ENCODE results near the gene RSPH4A. TPM values are rescaled to one million over a fixed set of nuclear protein-coding genes. Genes with fewer than 3 reads are reported as not detected.
"Not testable (repeated sequence)": the region's sequence is repeated elsewhere in the genome, so short reads cannot be mapped to it uniquely, and the experiment has no call there.

Gene RSPH4A
- total RNA-seq, 2 donors from 2014 or later = 0.28 TPM; not detected in 1

DNA sequence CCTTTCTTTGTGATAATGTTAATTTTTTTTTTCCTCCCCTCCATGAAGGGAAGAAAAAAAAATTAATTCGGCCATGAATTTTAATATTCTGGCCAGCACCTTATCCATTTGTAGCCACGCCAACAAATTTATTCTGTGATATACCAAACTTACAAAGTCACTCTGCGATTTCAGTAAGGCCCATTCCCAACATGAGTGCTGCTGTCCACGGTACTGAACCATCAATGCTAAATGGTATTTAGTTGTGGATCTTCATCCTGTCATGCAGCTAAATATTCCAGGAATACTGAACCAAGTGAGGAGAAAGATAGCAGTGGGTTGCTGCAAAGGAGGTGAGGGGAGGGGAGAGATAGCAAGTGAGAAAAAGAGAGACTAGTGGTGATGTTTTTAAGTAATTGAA lies 19.5 kb upstream of the RSPH4A start:
- no peaks in the 10 kb centered on the region for H3K27me3 Mint-ChIP-seq
- H3K9me3 Mint-ChIP-seq = no peaks in the 10 kb centered on the region
- no peaks in the 10 kb centered on the region for H3K4me1 Mint-ChIP-seq
- no peak overlapping the region for H3K4me3 Mint-ChIP-seq
- H3K36me3 Mint-ChIP-seq (ENCODE audit: low read depth) = peaks cover 81% of the 10 kb centered on the region
- no peak for ATAC-seq (replicated peaks)
- H3K27ac Mint-ChIP-seq = no peak overlapping the region

DNA sequence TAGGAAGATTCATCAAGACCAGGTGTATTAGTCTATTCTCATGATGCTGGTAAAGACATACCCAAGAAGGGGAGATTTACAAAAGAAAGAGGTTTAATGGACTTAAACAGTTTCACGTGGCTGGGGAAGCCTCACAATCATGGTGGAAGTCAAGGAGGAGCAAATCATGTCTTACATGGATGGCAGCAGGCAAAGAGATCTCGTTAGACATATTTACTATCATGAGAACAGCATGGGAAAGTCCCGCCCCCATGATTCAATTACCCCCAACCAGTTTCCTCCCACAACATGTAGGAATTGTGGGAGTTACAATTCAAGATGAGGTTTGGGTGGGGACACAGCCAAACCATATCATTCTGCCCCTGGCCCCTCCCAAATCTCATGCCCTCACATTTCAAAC lies 12.4 kb upstream of the RSPH4A start:
- not testable (repeated sequence) for H3K4me3 Mint-ChIP-seq; H3K4me1 Mint-ChIP-seq; ATAC-seq (replicated peaks); H3K27ac Mint-ChIP-seq; H3K9me3 Mint-ChIP-seq; H3K27me3 Mint-ChIP-seq
- H3K36me3 Mint-ChIP-seq (ENCODE audit: low read depth) = peaks cover 23% of the 10 kb centered on the region

DNA sequence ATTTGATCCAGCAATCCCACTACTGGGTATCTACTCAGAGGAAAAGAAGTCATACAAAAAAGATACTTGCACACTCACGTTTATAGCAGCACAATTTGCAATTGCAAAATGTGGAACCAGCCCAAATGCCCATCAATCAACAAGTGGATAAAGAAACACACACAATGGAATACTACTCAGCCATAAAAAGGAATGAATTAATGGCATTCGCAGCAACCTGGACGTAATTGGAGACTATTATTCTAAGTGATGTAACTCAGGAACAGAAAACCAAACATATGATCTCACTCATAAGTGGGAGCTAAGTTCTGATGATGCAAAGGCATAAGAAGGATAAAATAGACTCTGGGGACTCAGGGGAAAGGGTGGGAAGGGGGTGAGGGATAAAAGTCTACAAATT lies 11.4 kb upstream of the RSPH4A start:
- peaks cover 14% of the 10 kb centered on the region for H3K36me3 Mint-ChIP-seq (ENCODE audit: low read depth)
- not testable (repeated sequence) for H3K27me3 Mint-ChIP-seq; H3K27ac Mint-ChIP-seq; H3K4me3 Mint-ChIP-seq; ATAC-seq (replicated peaks); H3K4me1 Mint-ChIP-seq; H3K9me3 Mint-ChIP-seq

- Mint-ChIP-seq H3K27me3 (no peaks in the 10 kb centered on the region), H3K4me1 (no peaks in the 10 kb centered on the region), H3K4me3 (no peak overlapping the region), H3K36me3 (ENCODE audit: low read depth) (peaks cover 6% of the 10 kb centered on the region), H3K27ac (no peak overlapping the region), H3K9me3 (peaks cover 9% of the 10 kb centered on the region)
- ATAC-seq (replicated peaks) = no peak
Observed at GRCh38 chr6:116605935-116606334, 10.3 kb upstream of the RSPH4A start.

DNA sequence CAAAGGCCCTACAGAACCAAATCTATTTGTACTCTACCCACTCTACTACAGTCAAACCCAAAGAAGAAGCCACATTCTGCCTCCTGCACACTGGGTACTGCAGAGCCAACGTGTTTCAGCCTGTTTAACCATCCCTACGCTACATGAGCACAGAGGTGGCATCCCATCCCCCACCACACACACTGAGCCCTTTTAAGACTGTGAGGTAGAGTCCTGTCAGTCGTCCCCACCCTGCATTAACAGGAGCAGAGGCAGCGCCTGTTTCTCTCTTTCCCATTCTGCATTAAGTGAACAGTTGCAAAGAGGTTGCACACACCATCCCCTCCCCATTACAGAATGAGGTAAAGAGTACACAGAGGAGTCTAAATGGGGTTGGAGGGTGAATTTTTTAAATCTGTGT lies 5.2 kb upstream of the RSPH4A start:
- no peak overlapping the region for H3K27ac Mint-ChIP-seq
- no peak overlapping the region for H3K4me3 Mint-ChIP-seq
- H3K9me3 Mint-ChIP-seq = no peaks in the 10 kb centered on the region
- peaks cover 3% of the 10 kb centered on the region for H3K4me1 Mint-ChIP-seq
- no peak for ATAC-seq (replicated peaks)
- no peaks in the 10 kb centered on the region for H3K36me3 Mint-ChIP-seq (ENCODE audit: low read depth)
- H3K27me3 Mint-ChIP-seq = no peaks in the 10 kb centered on the region

- Mint-ChIP-seq H3K9me3 (no peaks in the 10 kb centered on the region), H3K27me3 (no peaks in the 10 kb centered on the region), H3K36me3 (ENCODE audit: low read depth) (no peaks in the 10 kb centered on the region), H3K27ac (peak overlapping the region; percentile 61), H3K4me3 (peak overlapping the region; percentile 89), H3K4me1 (peaks cover 12% of the 10 kb centered on the region)
- peak; percentile 43 for ATAC-seq (replicated peaks)
Observed at GRCh38 chr6:116616737-116617053, 416 bp downstream of the RSPH4A start.

- Mint-ChIP-seq H3K27me3 (no peaks in the 10 kb centered on the region), H3K4me3 (no peak overlapping the region), H3K4me1 (no peaks in the 10 kb centered on the region), H3K36me3 (ENCODE audit: low read depth) (no peaks in the 10 kb centered on the region), H3K9me3 (no peaks in the 10 kb centered on the region), H3K27ac (no peak overlapping the region)
- no peak for ATAC-seq (replicated peaks)
Observed at GRCh38 chr6:116624036-116624805, 7.9 kb downstream of the RSPH4A start.

DNA sequence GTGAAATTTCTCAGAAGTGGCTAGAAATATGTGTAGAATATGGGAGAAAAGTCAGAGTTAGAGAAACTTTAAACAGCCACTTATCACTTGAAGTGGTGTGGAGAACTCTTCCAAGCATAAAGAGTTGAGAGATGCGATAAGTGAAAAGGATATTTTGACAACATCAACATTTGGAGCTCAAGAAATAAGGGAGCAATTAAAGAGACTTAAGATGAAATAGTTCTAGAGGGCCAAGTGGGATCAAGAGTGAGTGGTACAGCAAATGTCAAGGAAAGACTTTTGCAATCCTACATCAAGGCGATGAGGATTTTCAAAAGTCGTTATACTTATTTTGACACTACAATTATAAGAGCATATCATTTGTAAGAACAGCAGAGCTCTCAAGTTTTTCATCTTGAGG lies 9.6 kb downstream of the RSPH4A start:
- no peaks in the 10 kb centered on the region for H3K27me3 Mint-ChIP-seq
- H3K4me1 Mint-ChIP-seq = no peaks in the 10 kb centered on the region
- H3K4me3 Mint-ChIP-seq = no peak overlapping the region
- no peak for ATAC-seq (replicated peaks)
- no peaks in the 10 kb centered on the region for H3K36me3 Mint-ChIP-seq (ENCODE audit: low read depth)
- H3K9me3 Mint-ChIP-seq = no peaks in the 10 kb centered on the region
- no peak overlapping the region for H3K27ac Mint-ChIP-seq

DNA sequence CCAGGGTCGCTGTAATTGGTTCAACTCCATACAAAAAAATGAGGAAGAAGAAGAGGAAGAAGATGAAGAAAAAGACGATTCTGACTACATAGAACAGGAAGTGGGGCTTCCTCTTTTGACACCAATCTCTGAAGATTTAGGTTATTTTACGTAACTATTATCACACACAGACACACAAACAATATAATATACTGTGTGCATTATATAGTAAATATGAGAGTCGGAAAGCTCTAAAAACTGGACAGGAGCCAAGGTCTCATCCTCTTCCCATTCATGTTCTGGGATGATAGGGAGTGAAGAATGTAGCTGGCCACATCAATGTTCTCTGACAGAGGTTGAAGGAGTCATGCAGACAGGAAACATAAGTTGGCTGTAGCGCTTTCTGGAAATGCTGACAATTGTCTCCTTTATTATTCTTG lies 13.3 kb downstream of the RSPH4A start:
- Mint-ChIP-seq H3K27ac (no peak overlapping the region), H3K27me3 (no peaks in the 10 kb centered on the region), H3K4me3 (no peak overlapping the region), H3K4me1 (no peaks in the 10 kb centered on the region), H3K36me3 (ENCODE audit: low read depth) (peaks cover 27% of the 10 kb centered on the region), H3K9me3 (no peaks in the 10 kb centered on the region)
- no peak for ATAC-seq (replicated peaks)

DNA sequence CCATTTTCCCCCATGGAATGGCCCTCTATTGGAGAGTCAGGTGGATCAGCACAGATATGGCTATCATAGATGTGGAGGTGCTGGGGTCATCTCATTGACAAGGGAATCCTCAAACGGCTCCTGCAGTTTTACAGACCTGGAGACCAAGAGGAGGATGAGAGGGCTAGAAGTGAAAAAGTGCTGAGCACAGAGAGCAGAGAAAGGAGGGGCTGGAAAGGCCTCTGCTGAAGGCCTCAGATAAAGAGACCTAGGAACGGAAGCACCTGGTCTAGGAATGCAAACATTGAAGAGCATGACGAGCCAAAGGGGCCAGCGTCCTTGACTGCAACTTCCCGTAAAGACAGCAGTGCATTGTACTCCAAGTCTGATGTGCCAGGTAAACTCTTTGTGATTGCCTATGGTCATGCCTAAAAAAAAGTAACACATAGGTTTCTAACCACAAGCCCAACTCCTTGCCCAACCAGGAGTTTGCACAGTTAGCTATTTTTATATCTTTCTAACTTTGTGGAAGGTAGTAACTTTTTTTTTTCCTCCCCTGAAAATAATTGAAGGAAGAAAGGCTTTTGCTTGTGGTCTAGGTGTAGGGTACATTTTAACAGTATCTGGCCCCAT lies 15.2 kb downstream of the RSPH4A start:
- Mint-ChIP-seq H3K27ac (no peak overlapping the region), H3K36me3 (ENCODE audit: low read depth) (peaks cover 45% of the 10 kb centered on the region), H3K9me3 (no peaks in the 10 kb centered on the region), H3K4me1 (no peaks in the 10 kb centered on the region), H3K27me3 (no peaks in the 10 kb centered on the region), H3K4me3 (no peak overlapping the region)
- ATAC-seq (replicated peaks) = no peak

- ATAC-seq (replicated peaks) = no peak
- Mint-ChIP-seq H3K9me3 (no peaks in the 10 kb centered on the region), H3K36me3 (ENCODE audit: low read depth) (peaks cover 63% of the 10 kb centered on the region), H3K27me3 (no peaks in the 10 kb centered on the region), H3K4me1 (no peaks in the 10 kb centered on the region), H3K4me3 (no peak overlapping the region), H3K27ac (peak overlapping the region; percentile 59)
Observed at GRCh38 chr6:116633685-116634084, 17.4 kb downstream of the RSPH4A start.

DNA sequence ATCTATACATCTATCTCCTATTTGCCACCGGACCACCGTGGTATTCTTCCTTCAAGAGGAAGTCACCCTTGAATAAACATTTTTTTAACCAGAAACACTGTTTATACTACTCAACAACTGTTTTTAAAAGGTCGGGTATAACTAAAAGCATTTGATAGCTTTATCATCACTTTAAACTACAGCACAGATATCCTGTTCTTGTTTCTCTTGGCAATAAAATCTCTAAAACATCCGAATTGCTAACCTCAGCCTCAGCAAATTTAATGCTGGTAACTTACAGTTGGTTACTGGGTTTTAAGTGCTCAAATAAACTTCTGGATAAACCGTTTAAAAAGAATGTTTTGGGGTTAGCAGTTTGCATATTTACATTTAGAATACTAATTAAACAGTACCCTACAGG lies 31.9 kb downstream of the RSPH4A start:
- no peak for ATAC-seq (replicated peaks)
- Mint-ChIP-seq H3K4me3 (no peak overlapping the region), H3K27ac (no peak overlapping the region), H3K36me3 (ENCODE audit: low read depth) (peaks cover 74% of the 10 kb centered on the region), H3K9me3 (no peaks in the 10 kb centered on the region), H3K27me3 (no peaks in the 10 kb centered on the region), H3K4me1 (peaks cover 6% of the 10 kb centered on the region)

DNA sequence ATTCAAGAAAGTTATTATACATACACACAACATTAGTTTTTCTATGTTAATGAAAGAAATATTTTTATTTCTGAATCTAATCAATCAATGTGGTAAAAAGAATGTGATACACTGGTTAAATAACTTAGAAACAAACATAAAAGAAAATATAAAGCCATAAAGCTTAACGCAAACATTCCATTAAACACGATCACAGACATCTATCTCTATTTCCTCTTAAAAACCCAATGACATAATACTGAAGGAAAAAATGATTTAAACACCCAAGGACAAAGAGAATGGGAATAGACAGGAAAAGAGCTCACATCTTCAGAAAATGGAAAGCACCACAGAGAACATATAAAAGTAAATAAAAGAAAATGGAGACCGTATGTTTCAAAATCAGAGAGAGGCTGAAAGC lies 32.9 kb downstream of the RSPH4A start:
- Mint-ChIP-seq H3K4me3 (no peak overlapping the region), H3K9me3 (no peaks in the 10 kb centered on the region), H3K27me3 (no peaks in the 10 kb centered on the region), H3K36me3 (ENCODE audit: low read depth) (peaks cover 72% of the 10 kb centered on the region), H3K4me1 (peaks cover 6% of the 10 kb centered on the region), H3K27ac (no peak overlapping the region)
- no peak for ATAC-seq (replicated peaks)

- no peaks in the 10 kb centered on the region for H3K9me3 Mint-ChIP-seq
- H3K4me3 Mint-ChIP-seq = no peak overlapping the region
- no peak for ATAC-seq (replicated peaks)
- H3K27ac Mint-ChIP-seq = no peak overlapping the region
- H3K27me3 Mint-ChIP-seq = no peaks in the 10 kb centered on the region
- peaks cover 6% of the 10 kb centered on the region for H3K4me1 Mint-ChIP-seq
- H3K36me3 Mint-ChIP-seq (ENCODE audit: low read depth) = peaks cover 84% of the 10 kb centered on the region
Observed at GRCh38 chr6:116651916-116652315, 35.6 kb downstream of the RSPH4A start.

DNA sequence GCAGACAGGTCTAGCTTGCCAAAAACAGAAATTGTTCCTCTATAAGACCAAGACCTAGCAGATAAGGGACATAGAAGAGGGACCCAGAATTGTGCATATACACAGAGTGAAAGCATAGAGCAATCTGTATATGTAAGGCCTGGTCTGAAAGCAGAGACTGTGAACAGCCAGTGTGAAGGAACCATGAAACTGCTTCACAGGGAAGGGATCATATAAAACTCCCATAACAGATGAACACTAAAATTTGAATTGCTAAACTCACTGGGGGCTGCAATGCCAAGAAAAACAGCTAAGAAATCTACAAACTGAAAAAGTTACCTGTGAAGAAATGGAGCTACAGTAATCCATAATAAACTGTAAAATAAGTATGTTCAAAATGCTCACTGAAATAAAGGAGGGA lies 45.3 kb downstream of the RSPH4A start:
- peak overlapping the region; percentile 64 for H3K27ac Mint-ChIP-seq
- H3K27me3 Mint-ChIP-seq = no peaks in the 10 kb centered on the region
- H3K36me3 Mint-ChIP-seq (ENCODE audit: low read depth) = peaks cover 82% of the 10 kb centered on the region
- peaks cover 40% of the 10 kb centered on the region for H3K4me1 Mint-ChIP-seq
- no peak for ATAC-seq (replicated peaks)
- no peak overlapping the region for H3K4me3 Mint-ChIP-seq
- H3K9me3 Mint-ChIP-seq = no peaks in the 10 kb centered on the region

All from activated T-helper 17 cell treated with anti-CD3 and anti-CD28 coated beads, Interleukin-2, amount 50 U/mL, for 72 hours (primary cell).